D341Med (cell line): Measurements from ENCODE around the gene AKAP13.
"Not testable (repeated sequence)": the region's sequence is repeated elsewhere in the genome, so short reads cannot be mapped to it uniquely, and the experiment has no call there.

Source experiments
- DNase-seq: peaks from one replicate; pipeline ENCODE4 v3.0.0; 2012; ENCODE audit warnings: low spot score

Gene AKAP13

DNA sequence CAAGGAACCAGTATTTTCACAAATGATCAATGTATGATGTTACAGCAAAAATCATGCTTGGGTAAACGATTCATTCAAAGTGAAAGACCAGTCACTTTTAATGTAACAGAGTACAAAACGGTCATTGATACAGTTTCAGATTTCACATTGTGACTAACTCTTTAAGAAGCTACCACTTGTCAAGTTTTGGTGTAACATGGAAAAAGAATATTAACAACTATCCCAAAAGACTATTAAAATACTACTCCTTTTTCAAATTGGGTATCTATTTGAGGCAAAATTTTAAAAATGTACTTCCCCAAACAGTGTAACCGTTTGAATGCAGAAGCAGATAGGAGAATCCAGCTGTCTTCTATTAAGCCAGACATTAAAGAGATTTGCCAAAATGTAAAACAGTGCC, 31.7 kb downstream of the AKAP13 start:
- DNase-seq: no peak

DNA sequence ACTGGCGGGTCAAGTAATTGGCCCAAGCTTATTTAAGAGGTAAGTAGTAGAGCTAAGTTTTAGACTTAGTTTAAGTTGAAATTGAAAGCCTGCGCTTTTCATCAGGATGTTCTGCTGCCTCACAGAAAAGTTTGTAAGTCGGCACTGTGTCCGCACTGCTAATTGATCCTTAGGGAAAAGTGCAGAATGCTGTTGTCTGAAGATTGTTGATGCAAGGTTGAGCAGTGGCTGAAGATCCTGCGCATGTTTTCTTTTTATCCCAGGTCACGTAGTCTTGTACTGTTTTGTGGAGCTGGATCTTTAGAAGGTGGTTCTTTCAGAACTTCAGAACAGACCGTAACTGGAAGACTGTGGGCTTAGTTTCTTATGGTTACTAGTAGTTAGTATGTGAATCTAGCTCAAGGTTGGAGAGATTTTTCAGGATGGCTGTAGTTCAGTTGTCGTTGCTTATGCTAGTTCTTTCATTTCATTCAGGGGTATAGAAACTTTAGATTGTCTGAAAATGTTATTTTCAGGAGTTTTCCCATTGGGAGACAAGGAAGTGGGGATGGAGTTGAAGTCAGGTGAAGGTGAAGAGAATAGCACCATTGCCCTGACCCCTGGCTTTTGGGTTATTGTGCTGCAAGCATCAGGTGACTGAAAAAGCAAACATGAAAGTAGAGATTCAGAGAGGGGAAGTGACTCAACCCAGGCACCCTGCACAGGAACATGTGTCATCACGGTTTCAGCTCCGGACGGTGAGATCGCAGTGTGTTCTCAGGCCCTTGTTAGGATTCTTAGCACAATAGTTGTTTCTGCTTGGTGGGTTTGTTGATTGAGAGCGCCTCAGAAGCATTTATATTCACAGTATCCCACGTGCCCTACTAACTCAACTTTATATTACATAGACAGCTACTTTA, 32.8 kb downstream of the AKAP13 start:
- DNase-seq: no peak

DNA sequence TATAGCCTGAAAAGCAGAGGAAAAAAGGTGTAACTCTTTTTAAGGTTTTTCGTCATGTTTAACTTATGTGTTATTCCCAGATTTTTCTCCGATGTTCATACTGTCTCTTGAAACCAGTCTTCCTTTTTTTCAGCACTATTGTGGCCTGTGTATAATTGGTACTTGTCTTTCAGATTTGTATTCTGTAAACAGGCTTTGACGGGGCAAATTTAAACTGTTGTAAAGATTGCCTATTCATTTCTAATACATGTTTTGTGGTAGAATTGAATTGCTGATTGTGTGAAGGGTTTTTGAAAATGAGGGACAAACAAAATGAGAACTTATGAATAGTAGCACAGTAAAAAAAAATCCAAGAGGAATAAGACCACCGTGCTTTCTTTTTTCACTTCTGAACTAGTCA, 33.6 kb downstream of the AKAP13 start:
- no peak for DNase-seq

DNA sequence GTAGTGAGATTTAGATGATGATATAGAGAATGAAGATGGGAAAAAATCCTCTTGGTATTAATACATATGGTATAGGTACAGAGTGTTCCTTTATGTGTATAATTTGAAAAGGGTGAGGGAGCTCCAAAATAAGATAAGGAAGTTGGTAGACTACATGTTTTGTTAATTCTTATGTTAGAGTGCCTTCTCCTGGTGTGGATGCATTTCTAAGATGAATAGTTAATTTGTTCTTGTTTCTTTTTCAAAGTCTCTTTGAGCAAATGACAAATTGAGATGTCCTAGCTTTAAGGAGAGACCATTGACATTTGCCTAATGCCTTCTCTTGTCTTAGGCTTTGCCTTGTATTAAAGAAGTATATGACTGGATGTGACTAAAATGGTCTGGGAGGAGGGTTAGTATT, 34.1 kb downstream of the AKAP13 start:
- DNase-seq: no peak

DNA sequence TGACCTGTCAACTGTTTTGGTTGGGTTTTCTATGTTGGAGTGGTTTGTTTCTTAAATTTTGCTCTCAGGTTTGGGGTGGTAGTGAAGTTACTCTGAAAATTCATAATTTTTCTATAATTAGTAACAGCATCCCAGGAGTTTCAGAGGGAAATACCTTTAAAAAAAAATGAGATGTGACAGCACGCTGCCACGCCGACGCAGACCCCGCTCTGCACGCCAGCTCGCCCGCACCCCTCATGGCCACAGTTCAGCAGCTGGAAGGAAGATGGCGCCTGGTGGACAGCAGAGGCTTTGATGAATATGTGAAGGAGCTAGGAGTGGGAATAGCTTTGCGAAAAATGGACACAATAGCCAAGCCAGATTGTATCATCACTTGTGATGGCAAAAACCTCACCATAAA, 34.6 kb downstream of the AKAP13 start:
- DNase-seq: no peak

DNA sequence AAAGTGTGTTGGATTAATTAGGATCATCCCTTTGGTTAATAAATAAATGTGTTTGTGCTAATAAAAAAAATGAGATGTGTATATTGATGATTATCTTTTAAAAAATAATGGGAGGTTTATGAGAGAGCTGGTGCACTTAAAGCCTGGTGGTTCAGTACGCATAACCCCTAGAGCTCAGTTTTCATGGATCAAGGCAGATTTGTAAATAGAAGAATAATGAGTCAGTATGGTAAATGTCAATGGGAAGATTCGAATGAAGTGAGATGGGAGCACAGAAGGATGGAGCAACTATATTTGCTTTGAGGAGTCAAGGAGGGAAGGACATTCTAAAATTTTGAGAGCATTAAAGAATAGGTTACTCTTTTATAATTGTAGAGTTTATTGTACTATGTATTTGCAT, 35.4 kb downstream of the AKAP13 start:
- no peak for DNase-seq

DNA sequence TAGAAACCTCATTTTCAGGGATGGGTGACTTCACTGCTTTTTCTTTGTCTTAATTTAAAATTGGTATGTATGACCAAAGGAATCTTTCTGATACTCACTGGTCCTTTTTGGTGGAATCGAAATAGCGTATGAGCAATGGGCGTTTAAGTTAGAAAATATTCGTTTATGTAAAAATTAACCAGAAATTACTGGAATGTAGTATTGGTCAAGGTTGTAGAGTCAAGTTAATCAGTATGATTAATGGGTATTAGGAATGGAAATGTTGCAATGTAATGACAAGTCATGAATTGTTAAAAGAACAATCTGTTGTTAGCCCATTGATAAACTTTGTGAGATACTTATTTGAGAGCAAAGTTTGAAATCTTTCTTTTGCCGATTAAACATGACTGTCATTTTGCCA, 36.9 kb downstream of the AKAP13 start:
- DNase-seq: no peak

DNA sequence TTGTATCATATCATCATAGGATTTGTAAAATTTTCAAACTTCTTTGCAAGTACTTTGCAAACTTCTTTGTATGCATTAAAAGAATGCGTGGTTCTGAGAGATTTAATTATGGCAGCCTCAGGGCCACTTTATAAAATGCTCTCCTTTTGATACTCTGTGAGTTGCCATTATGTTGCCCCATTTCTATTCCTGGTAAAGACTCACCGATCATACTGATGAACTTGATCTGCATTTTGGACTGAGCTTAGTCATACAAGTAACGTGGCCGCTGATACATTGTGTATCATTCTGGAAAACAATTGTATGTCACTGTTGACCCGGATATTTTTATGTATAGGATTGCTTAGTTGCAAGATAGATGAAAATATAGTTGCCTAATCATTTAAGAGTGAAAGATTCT, 38.8 kb downstream of the AKAP13 start:
- DNase-seq: no peak

DNA sequence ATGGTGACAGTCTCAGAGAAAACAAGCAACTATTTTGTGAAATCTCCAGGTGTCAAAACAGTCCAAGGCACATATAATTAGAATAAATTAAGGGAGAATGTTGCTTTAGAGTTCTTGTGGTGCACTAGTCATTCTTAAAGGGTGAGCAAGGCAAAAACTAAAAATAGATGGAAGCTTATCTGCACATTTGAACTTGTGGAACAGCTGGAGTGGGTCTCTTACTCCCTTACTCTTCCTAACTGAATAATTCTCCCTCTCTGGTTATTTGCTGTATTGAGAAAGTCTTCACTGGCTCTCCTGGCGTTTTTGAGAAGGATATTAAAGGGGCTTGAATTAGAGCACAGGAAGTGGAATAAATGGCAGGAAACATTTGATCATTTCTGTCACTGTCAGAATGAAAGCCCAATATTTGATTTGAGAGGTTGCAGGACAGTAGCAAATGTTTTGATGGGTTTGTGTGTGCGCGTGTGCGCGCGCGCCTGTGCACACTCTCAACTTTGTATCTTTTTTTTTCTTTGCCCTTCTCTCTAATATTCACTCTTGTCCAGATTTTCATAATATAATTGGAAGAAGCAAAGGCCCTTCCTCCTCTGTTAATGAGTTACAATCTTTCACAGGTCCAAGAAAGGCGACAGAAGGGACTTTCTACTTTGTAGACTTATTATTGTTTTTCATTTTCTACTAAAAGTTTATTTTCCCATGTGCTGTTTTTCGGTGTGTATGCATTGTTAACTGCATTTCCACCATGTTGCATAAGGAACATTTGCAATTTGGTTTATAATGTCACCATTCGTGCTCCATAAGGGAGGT, 40.9 kb downstream of the AKAP13 start:
- DNase-seq: no peak

DNA sequence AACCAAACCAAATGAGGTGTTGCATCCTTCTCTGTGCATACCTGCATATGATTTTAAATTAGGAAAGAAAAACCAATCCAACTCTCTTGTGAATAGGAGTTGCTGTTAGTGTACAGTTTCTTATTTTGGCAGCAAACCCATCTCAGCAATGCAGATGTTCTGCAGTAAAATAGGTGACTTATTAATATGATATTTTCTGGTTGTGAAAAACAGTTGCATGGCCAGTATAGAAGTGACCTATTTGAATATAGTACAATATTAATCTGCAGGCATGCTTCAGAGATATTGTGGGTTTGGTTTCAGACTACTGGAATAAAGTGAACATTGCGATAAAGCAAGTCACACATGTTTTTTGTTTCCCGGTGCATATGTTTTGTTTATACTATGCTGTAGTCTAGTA, 42.2 kb downstream of the AKAP13 start:
- no peak for DNase-seq

DNA sequence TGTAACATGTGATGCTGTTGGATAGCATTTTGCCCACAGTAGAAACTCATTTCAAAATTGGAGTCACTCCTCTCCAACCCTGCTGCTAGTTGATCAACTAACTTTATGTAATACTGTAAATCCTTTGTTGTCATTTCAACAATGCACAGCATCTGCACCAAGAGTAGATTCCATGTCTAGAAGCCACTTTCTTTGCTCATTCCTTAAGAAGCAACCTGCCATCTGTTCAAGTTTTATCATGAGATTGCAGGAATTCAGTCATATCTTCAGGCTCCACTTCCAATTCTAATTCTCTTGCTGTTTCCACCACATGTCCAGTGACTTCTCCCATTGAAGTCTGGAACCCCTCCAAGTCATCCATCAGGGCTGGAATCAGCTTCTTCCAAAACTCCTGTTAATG, 42.9 kb downstream of the AKAP13 start:
- no peak for DNase-seq

DNA sequence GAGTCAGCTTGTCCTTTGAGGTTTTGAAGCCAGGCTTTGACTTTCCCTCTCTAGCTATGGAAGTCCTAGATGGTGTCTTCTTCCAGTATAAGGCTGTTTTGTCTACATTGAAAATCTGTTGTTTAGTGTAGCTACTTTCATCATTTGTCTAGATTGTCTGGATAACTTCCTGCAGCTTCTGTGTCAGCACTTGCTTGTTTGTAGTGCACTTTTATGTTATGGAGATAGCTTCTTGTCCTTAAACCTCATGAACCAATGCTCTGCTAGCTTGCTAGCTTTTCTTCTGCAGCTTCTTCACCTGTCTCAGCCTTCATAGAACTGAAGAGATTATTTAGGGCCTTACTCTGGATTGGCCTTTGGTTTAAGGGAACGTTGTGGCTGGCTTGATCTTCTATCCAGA, 43.8 kb downstream of the AKAP13 start:
- no peak for DNase-seq

DNA sequence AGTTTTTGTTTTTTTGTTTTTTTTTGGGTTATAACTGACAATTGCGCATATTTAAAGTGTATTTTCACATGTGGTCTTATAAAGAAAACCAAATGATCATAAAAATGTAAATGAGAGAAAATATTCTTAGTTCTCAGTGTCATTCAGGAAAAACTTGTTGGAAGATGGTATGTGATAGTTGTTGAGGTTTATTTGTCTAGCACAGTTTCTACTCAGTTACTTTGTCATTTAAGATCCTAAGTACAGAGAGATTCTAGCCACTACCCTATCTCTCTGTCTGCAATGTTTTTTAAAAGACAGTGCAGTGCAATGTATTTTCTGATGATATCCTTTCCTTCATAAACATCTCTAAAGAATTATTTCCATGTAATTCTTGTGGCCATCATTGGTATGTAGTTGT, 46.1 kb downstream of the AKAP13 start:
- DNase-seq: no peak

DNA sequence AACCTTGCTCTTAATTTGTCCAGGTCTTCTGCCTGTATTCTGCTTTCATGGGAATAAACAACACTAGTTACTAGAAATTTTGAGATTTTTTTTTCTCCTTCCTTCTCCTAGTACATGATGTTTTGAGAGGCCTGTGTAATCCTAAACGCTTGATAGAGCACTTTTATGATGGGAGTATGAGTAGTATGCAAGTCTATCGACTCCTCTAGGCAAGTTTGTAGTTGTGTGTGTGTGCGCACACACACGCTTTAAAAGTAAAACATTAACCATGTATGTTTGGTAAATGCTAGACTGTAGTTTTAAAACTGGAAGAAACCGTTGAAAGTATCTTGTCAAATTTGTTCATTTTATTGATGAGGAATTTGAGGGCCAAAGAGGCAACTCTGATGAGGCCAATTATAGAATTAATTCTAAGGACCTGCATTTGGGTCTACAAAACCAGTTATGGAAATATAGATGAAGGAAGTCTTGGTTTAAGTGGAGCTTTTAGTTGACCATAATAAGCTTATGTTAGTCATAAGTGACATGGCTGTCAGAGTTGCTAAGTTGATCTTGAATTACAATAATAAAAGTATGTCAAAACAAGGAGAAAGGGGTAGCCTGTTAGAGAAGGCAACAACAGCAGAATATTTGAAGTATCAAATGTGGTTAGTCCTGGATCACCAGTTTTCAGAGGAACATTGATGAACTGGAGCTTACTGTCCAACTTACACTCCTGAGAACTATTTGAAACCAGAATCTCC, 47.1 kb downstream of the AKAP13 start:
- no peak for DNase-seq

DNA sequence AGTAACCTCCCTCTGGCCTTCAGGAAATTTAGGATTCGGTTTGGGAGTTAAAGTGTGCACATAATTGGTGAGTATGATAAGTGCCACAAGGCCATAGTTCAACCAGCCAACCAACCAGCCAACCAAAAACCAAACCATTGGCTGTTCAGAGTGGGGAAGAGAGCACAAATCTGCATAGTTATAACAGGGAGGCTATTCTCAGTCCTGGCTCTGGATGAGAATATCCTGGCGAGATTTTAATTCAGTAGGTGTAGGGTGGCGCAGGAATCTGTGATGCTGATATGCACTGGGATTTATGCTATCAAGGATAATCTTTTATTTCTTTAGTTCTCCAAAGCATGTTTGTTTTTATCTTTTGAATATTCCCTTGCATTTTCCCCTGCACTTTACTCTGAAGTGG, 49.1 kb downstream of the AKAP13 start:
- no peak for DNase-seq

DNA sequence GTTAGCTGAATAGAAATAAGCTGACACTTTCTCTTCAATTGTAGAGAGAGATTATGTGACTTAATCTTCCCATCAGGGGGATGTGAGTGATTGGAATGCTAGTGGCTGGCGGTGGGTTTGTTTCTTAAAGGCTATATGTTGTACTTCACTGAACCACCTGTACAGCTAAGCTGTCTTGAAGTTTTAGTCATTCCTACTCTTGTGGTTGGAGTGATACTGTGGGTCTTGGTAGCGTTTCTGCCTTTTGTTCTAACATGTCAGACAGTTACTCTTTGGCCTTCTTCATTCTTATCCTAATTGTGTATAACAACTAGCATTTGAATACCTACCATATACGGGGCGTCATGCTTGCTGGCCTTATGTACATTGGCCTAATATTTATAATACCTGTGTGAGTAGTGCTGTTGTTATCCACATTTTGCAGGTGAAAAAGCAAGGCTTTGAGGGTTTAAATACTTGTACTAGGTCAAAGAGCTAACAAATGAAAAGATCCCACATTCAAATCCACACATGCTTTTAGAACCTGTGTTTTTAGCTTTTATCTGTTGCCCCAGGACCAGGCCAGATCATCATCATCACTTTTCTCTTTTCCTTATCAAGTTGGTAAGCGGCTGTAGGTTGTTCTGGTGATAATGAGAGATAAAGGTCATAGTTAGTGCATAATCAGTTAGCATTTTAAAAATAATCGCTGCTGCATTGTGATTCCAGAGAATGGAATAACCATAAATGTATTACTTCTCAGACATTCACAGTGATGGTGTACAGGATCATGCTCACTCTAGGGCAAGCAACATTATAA, 50.2 kb downstream of the AKAP13 start:
- DNase-seq: peak; percentile 45

DNA sequence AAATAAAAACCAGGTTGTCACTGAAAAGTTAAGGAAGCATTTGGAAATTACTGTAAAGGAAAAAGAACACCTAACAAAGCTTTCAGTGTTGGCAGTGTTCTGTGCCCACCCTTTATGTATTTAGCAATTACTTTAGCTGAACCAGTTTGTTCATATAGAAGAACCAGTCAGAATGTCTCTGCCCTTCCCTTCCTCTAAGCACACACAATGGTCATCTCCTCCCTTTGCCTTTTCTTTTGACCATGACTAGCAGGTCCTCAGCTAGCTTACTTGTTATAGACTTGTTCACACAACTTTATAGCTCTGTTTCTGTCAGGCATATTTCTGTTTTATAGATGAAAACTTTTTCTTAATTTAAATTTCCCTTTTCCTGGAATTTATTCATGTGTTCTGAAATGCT, 59.6 kb downstream of the AKAP13 start:
- DNase-seq: no peak

DNA sequence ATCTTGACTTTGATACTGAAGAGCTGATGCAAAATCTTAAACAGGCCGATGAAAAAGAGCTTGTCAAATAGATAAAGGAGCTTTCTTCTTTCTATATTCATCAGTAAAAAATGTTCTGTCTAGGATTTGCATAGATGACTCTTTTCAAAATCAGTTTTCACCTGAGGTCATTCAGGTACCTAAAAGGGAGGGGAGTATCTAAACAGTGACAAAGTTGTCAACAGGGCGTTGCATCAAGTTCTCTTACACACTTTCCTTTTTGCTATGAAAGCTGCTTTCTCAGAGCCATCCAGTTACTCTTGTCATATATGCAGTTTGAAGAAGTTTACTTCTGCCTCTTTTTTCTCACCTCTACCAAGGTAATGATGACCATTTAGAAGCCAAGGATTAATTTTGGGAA, 60.0 kb downstream of the AKAP13 start:
- DNase-seq: no peak

DNA sequence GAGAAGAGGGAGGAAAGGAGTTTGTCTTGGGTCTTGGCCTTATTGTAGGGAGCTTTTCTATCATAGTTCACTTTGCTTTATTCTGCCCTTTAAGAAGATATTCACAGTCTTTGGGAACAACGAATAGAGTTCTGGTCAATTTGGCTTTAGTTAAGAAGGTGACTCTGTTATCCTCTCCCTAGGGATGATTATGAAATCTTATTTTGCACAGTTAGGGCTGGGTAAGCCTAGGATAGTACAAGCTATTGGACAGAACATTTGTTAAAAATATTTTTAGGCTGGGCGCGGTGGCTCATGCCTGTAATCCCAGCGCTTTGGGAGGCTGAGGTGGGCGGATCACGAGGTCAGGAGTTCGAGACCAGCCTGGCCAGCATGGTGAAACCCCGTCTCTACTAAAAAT, 61.5 kb downstream of the AKAP13 start:
- not testable (repeated sequence) for DNase-seq

DNA sequence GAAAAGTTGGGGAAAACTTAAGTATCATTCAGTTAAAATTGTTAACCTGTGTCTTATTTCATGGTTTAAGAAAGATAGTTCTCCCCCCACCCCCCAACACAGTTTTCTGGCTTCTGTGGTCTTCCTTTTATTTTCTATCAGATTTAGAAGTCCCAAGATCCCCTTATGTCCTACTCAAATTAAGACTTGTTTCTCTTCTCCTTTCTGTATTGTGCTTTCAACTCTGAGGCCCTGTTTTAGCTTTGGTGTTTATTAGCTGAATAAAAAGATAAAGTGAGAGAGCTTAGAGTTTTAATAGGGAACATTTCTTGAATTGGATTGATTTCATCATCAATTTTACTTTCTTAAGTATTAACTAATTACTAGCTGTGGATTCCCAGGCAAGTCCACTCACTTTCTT, 62.6 kb downstream of the AKAP13 start:
- no peak for DNase-seq

DNA sequence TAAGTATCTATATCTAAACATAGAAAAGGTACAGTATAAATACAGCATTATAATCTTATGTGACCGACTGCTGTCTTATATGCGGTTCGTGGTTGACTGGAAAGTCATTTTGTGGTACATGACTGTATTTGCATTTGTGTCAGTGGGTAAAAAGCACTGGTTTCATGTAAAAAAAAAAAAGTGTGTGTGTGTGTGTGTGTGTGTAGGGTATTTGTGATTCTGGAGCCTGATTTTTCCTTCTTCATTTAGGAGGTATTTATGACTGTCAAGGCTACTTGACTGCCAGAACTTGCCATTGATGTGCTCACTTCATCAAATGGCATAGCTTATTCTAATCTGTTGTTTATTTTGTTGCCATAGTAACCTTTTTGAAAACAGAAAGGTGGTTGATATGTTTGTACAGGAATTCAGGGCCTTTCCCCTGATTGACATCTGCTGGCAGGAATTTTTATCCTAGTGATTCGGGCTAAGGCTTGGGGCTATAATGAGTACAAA, 63.2 kb downstream of the AKAP13 start:
- peak; percentile 40 for DNase-seq
